K562 (cell line): ENCODE results near the gene RIN3.

Experiments
- ATF7 ChIP-seq: fragments of 450-650 bp; IDR thresholded peaks from 2 replicates; pipeline ENCODE4 v1.7.1; 2014; ENCODE audit warnings: mild to moderate bottlenecking, moderate library complexity
- CBFA2T2 ChIP-seq: fragments of 450-650 bp; conservative IDR thresholded peaks from 2 replicates; pipeline ENCODE4 v1.6.1; 2017; ENCODE audit warnings: mild to moderate bottlenecking
- GABPA ChIP-seq: fragments of 200-800 bp; sonication (Bioruptor generic); conservative IDR thresholded peaks from 2 replicates; pipeline ENCODE4 v1.6.1; 2016; ENCODE audit warnings: low read depth, missing genetic modification characterization, missing compliant biosample characterization
- KAT7 ChIP-seq: sonication (generic); formaldehyde crosslinking; IDR thresholded peaks from 2 replicates; pipeline ENCODE4 v1.8.0; 2022; ENCODE audit warnings: missing genetic modification reagents, mild to moderate bottlenecking, borderline replicate concordance
- POLR2A ChIP-seq: fragments of 450-650 bp; conservative IDR thresholded peaks from 2 replicates; pipeline ENCODE4 v1.6.1; 2016
- SOX6 ChIP-seq: fragments of 450-650 bp; IDR thresholded peaks from 2 replicates; pipeline ENCODE4 v1.6.1; 2014; ENCODE audit warnings: mild to moderate bottlenecking
- TF ChIP-seq, protein P1 (sequence below), 3 experiments: IDR thresholded peaks in 2 of 3; conservative IDR thresholded peaks in 1 of 3; 2 replicates each; pipeline ENCODE4 v1.5.1; 2011 to 2012; ENCODE audit warnings: low read length in 3 of 3, mild to moderate bottlenecking in 3 of 3, control low read depth in 2 of 3, improper control_type of control experiment in 1 of 3, inconsistent platforms in 1 of 3, low read depth in 1 of 3, mixed read lengths in 1 of 3, moderate library complexity in 1 of 3; ENCODE audit not compliant: insufficient read depth in 2 of 3

DNA sequence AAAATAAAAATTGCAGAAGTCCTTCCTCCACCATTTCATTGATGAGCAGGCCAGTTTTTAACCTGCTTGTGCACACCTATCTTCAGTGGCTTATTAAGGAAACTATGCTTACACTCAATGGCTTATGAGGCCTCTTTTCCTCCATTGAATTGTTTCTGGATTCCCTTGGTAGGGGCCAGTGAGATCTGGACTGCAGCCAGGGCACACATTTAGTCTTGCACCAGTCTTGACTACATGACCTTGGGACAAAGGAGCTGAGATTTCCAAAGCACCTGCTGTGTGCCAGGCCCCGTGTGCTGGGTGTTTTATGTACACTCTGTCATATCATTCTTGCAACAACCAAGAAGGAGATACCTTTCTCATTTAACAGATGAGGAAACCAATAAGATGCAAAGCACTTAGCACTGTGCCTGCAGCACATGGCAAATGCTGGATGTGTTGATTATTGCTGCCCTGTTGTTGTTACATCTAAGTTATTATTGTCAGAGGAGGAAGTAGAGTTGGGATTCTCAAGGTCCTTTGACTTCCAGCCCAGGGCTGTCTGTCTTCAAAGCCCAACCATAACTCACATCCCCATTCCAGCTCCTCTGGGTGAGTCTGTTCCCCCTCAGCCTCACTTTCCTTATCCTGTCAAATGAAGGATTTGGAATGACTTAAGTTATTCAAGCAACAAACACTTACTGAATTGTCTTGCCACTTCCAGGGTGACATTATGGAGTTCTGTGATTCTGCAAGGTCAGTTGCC is 31.6 kb upstream of the RIN3 start:
- TF ChIP-seq SOX6 (no peak), GABPA (tag) (no peak), ATF7 (no peak), KAT7 (CRISPR knock-in tag) (no peak), CBFA2T2 (no peak), POLR2A (no peak)
- TF ChIP-seq, protein P1, sequence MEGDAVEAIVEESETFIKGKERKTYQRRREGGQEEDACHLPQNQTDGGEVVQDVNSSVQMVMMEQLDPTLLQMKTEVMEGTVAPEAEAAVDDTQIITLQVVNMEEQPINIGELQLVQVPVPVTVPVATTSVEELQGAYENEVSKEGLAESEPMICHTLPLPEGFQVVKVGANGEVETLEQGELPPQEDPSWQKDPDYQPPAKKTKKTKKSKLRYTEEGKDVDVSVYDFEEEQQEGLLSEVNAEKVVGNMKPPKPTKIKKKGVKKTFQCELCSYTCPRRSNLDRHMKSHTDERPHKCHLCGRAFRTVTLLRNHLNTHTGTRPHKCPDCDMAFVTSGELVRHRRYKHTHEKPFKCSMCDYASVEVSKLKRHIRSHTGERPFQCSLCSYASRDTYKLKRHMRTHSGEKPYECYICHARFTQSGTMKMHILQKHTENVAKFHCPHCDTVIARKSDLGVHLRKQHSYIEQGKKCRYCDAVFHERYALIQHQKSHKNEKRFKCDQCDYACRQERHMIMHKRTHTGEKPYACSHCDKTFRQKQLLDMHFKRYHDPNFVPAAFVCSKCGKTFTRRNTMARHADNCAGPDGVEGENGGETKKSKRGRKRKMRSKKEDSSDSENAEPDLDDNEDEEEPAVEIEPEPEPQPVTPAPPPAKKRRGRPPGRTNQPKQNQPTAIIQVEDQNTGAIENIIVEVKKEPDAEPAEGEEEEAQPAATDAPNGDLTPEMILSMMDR (IDR thresholded peaks at IDR 0.05 in 2 of 3, conservative IDR thresholded peaks at IDR 0.05 in 1 of 3; ENCODE audit: insufficient read depth in 2 of 3, low read depth in 1 of 3, low read length in 3 of 3): no peak
